Stimulated activated CD8-positive, alpha-beta memory T cell treated with anti-CD3 and anti-CD28 coated beads, Interleukin-7, amount 100 ng/mL, for 48 hours (primary cell): ENCODE results near the gene IFNGR1.

Source experiments
- DNase-seq, 2 donors: peaks; one replicate each; pipeline ENCODE4 v3.0.0-alpha.2; 2020; ENCODE audit warnings: low read depth in 1 of 2; ENCODE audit errors: extremely low read depth in 1 of 2

The IFNGR1 gene

GRCh38 chr6:137181891-137182653, 37.1 kb downstream of the IFNGR1 start:
- DNase-seq = no peak

GRCh38 chr6:137177611-137178010, 41.6 kb downstream of the IFNGR1 start:
- no peak for DNase-seq

DNA sequence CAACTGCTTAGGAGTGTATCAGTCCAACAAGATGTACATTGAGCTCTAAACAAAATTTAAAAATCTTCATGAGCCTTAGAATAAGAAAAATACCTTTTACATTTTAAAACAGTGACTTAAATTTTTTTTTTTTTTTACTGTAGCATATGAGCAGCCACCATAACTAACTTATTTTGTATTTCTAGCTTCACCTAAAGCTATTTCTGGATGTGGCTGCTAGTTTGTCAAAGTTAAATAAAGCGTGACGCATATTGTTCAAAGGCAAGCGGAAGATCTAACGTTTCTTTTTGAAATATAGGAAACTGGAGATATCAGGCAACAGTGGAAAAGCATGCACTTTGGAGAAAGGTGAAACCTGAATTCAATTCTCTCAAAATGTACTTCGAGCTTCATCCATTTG, 42.5 kb downstream of the IFNGR1 start:
- no peak for DNase-seq

DNA sequence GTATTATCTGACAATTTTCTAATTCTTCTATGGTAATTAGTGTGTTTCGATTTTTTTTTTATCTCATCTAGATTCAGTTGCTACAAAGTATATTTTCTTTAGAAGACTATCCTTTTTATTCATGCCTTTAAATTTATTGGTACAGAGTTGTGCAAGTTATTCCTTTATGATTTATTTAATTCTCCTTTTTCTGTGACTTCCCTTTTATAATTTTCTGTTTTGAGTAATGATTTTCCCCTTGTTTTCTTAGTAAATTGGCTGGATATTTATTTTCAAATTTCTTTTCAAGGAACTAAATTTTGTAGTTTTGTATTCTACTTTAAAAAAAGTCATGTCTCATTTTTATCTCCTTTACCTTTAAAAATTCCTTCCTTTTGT, 43.3 kb downstream of the IFNGR1 start:
- no peak for DNase-seq

- DNase-seq = no peak
Measured at GRCh38 chr6:137175157-137175867, 43.9 kb downstream of the IFNGR1 start.

DNA sequence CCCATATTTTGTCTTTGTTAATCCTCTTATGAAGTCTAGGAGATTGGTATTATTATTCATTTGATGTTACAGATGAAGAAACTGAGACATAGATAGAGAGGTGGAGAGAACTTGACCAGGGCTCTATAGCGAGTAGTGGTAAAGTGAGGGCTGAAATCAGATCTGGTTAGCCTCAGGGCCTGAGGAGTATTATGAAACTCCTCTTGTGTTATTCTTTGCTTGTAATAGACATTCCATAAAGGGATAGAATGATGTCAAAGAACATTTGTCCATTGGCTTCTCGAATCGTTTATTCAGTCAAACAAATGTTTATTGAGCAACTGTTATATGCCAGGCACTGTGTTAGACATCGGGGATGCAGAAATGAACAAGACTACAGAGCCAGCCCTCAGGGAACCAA, 45.7 kb downstream of the IFNGR1 start, which contains the start of gene IL22RA2:
IL22RA2 (minus strand) TSS at position 144 of the 400 bp plus-strand sequence. CDS start 11,895 bp downstream, outside the sequence.
- no peak for DNase-seq

DNA sequence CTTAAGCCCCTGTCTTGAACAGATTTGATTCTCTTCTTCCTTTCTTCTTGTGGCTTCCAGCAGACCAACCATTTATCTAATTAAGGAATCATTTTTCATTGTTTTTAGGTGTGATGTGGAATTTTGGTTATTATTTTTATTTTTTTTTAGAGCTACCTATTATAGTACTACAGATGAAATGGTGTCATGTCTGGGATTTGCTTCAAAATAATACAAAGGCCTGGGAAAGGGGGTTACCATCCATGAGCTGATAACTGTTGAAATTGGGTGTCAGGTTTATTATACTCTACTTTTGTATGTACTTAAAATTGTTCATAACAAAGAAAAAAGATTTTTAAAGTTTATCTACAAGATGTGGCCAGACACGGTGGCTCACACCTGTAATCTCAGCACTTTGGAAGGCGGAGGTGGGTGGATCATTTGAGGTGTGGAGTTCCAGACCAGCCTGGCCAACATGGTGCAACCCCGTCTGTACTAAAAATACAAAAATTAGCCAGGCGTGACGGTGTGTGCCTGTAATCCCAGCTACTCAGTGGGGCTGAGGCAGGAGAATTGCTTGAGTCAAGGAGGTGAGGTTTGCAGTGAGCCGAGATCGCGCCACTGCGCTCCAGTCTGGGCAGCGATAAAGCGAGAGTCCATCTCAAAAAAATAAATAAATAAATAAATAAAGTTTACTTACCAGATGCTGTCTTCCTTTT, 46.3 kb downstream of the IFNGR1 start:
- DNase-seq = no peak

GRCh38 chr6:137171824-137172733, 47.1 kb downstream of the IFNGR1 start:
- no peak for DNase-seq

GRCh38 chr6:137171053-137171374, 48.2 kb downstream of the IFNGR1 start:
- no peak for DNase-seq

GRCh38 chr6:137170266-137171052, 48.7 kb downstream of the IFNGR1 start:
- no peak for DNase-seq

DNA sequence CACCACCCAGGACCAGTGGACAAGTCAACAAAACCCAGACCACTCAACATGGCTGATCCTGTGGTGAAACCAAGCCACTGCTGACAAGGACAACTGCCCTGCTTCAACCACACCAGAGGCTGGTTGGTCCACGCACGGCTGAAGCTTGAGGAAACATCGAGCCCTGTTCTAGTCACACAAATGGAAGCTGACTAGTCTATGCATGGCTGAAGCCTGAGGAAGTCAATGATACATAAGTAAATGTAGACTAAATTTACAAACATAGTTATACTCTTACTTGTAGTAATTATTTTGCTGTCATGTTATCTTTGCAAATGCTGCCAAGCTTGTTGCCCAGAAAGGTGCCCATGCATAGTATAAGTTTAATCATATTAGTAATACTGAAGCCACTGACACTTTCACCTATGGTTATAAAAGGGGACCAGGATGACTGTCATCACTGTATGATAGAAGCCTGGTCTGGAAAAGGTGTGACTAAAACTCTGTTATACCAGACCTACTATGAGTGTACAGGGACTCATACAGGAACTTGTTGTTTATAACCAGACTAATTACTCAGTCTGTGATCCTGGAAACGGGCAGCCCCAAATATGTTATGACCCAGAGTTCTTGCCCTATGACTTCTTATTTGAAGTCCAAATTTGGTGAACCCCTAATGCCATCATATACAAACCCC, 51.3 kb downstream of the IFNGR1 start:
- DNase-seq = peak in 1 of 2 donors; percentile 37

- DNase-seq = no peak
Measured at GRCh38 chr6:137166247-137167098, 52.7 kb downstream of the IFNGR1 start.

GRCh38 chr6:137165375-137166246, 53.6 kb downstream of the IFNGR1 start:
- no peak for DNase-seq

DNA sequence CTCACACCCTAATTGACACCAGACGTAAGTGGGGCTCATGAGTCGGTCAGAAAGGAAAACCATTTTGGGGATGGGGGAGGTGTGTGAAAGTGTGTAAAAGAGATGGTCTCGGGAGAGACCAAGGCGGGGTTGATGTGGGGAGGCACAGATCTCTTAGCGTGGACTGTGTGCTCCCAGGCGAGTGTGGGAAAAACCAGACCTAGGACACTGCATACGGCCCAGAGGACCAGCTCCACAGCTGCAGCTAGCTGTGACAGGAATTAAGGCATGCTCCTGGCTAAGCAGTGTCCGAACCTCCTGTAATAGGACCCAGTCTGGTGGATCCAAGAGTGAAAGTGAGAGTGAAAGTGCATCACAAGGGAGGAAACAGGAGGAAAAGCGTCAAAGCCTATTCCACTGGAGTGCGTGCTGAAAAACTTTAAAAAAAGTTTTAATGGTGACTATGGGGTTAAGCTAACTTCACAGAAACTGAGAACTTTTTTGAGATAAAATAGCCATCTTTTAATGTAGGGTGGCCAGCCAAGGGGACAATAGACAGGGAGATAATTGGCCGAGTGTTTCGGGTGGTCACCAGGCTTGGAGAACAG, 55.4 kb downstream of the IFNGR1 start:
- DNase-seq = no peak

DNA sequence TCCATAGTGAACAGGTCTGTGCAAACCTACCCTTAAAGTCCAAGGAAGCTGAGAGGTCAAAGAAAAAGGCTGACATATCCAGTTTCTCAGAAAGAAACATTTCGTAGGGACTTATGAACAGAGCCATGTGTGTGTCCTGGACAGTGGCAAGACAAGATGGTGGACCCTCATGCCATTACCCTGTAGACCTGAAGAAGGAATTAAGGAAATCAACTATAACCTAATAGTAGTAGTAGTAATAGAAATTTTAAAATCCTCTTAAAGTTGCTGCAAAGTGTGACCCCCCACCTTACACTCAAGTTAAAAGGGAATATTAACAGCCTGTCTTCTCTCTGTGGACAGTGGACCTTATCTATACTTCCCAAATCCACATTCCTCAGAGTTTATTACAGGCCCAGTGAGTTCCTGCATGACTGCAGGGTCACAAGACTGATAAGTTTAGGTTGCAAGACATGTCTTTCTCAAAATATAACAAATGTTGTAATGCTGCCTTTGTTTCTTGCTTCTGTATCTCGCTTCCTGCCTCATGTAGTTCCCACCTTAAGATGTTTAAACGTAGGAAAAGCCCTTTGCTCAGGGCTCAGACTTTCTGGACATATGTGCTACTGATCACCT, 56.4 kb downstream of the IFNGR1 start:
- no peak for DNase-seq

DNA sequence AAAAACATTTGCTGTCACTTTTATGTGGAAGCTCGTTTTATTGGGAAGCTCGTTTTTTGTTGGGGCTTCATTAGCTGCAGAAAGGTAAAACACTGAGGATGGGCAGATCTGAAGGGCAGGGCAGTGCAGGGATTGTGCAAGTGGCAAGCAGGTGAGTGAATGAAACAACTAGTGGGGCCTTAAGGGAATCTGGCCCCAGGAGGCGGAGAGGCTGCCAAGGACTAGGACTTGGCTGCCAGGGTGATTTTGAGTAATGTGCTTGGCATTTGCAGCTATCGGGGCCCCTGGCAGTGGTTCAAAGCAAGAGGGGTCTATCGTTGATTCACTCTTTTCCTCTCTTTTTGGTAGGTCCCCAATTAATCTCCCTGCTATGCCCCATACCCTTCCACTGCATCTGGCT, 57.2 kb downstream of the IFNGR1 start:
- DNase-seq = no peak

GRCh38 chr6:137160763-137161162, 58.4 kb downstream of the IFNGR1 start:
- DNase-seq = no peak
